ENCODE data around the gene ZNF431.
"Not testable (repeated sequence)": the region's sequence is repeated elsewhere in the genome, so short reads cannot be mapped to it uniquely, and the experiment has no call there.

GRCh38 chr19:21236751-21237150 lies 94.9 kb downstream of the ZNF431 start:
- TF ChIP-seq EZH2phosphoT487 (IDR thresholded peaks at IDR 0.05; ENCODE audit: borderline replicate concordance, low read length); CTCF (IDR thresholded peaks at IDR 0.05; ENCODE audit: low read depth, low read length, poor library complexity, severe bottlenecking): not testable (repeated sequence)
